Measurements from ENCODE around the gene NLRP5.
"Not testable (repeated sequence)": the region's sequence is repeated elsewhere in the genome, so short reads cannot be mapped to it uniquely, and the experiment has no call there.

Gene NLRP5

GRCh38 chr19:55986487-55986886 is at the start of gene NLRP5:
TSS of gene NLRP5 (plus strand) at chr19:55986775.
- Histone ChIP-seq H3K79me2 (ENCODE audit: insufficient read depth, low read depth) (no peaks in the 10 kb centered on the region), H3K27ac (no peak within 1 kb of the TSS), H3K4me2 (no peak within 1 kb of the TSS), H4K20me1 (ENCODE audit: insufficient read depth) (no peaks in the 10 kb centered on the region), H3K4me1 (ENCODE audit: low read depth, poor library complexity, severe bottlenecking) (no peaks in the 10 kb centered on the region), H3K36me3 (ENCODE audit: insufficient read depth) (no peaks in the 10 kb centered on the region), H3K27me3 (ENCODE audit: insufficient read depth, low read depth) (no peaks in the 10 kb centered on the region), H3K9ac (no peak within 1 kb of the TSS), H3K4me3 (IDR thresholded peaks at IDR 0.05; ENCODE audit: insufficient read depth, low read depth, low read length) (no peak within 1 kb of the TSS), H2AFZ (ENCODE audit: low read depth) (no peak within 1 kb of the TSS)
- TF ChIP-seq CTCF (conservative IDR thresholded peaks at IDR 0.05; ENCODE audit: low read depth, low read length) = no peak

GRCh38 chr19:55939206-55939605 is 47.4 kb upstream of the NLRP5 start:
- Histone ChIP-seq H3K4me2 (no peak overlapping the region), H3K27me3 (ENCODE audit: insufficient read depth, low read depth) (no peaks in the 10 kb centered on the region), H3K27ac (no peak overlapping the region), H2AFZ (ENCODE audit: low read depth) (no peak overlapping the region), H4K20me1 (ENCODE audit: insufficient read depth) (no peaks in the 10 kb centered on the region), H3K9ac (no peak overlapping the region), H3K79me2 (ENCODE audit: insufficient read depth, low read depth) (no peaks in the 10 kb centered on the region), H3K36me3 (ENCODE audit: insufficient read depth) (no peaks in the 10 kb centered on the region), H3K4me3 (IDR thresholded peaks at IDR 0.05; ENCODE audit: insufficient read depth, low read depth, low read length) (no peak overlapping the region), H3K4me1 (ENCODE audit: low read depth, poor library complexity, severe bottlenecking) (no peaks in the 10 kb centered on the region)
- TF ChIP-seq CTCF (conservative IDR thresholded peaks at IDR 0.05; ENCODE audit: low read depth, low read length) = no peak

- Histone ChIP-seq H3K27me3 (ENCODE audit: insufficient read depth, low read depth) (no peaks in the 10 kb centered on the region), H3K4me1 (ENCODE audit: low read depth, poor library complexity, severe bottlenecking) (no peaks in the 10 kb centered on the region), H3K36me3 (ENCODE audit: insufficient read depth) (no peaks in the 10 kb centered on the region), H2AFZ (ENCODE audit: low read depth) (no peak overlapping the region), H3K79me2 (ENCODE audit: insufficient read depth, low read depth) (no peaks in the 10 kb centered on the region), H3K4me3 (IDR thresholded peaks at IDR 0.05; ENCODE audit: insufficient read depth, low read depth, low read length) (no peak overlapping the region), H3K4me2 (no peak overlapping the region), H4K20me1 (ENCODE audit: insufficient read depth) (no peaks in the 10 kb centered on the region), H3K9ac (no peak overlapping the region), H3K27ac (no peak overlapping the region)
- TF ChIP-seq CTCF (conservative IDR thresholded peaks at IDR 0.05; ENCODE audit: low read depth, low read length) = no peak
These were observed 46.3 kb upstream of the NLRP5 start for GRCh38 chr19:55940306-55940705.

- H3K79me2 ChIP-seq (ENCODE audit: insufficient read depth, low read depth) = no peaks in the 10 kb centered on the region
- no peak within 1 kb of the TSS for H3K27ac ChIP-seq
- no peaks in the 10 kb centered on the region for H3K27me3 ChIP-seq (ENCODE audit: insufficient read depth, low read depth)
- no peak within 1 kb of the TSS for H3K4me3 ChIP-seq (IDR thresholded peaks at IDR 0.05; ENCODE audit: insufficient read depth, low read depth, low read length)
- no peaks in the 10 kb centered on the region for H3K36me3 ChIP-seq (ENCODE audit: insufficient read depth)
- H2AFZ ChIP-seq (ENCODE audit: low read depth) = no peak within 1 kb of the TSS
- H3K4me2 ChIP-seq = no peak within 1 kb of the TSS
- H3K4me1 ChIP-seq (ENCODE audit: low read depth, poor library complexity, severe bottlenecking) = no peaks in the 10 kb centered on the region
- H4K20me1 ChIP-seq (ENCODE audit: insufficient read depth) = no peaks in the 10 kb centered on the region
- no peak for TF ChIP-seq CTCF (conservative IDR thresholded peaks at IDR 0.05; ENCODE audit: low read depth, low read length)
- H3K9ac ChIP-seq = no peak within 1 kb of the TSS
These were observed 39.0 kb upstream of the NLRP5 start, which contains the start of gene NLRP8 for GRCh38 chr19:55947532-55947931. TSS of gene NLRP8 (plus strand) at chr19:55947832.

GRCh38 chr19:55950566-55950965 is 36.0 kb upstream of the NLRP5 start:
- H3K27ac ChIP-seq; H3K27me3 ChIP-seq (ENCODE audit: insufficient read depth, low read depth); H2AFZ ChIP-seq (ENCODE audit: low read depth); H4K20me1 ChIP-seq (ENCODE audit: insufficient read depth); H3K4me1 ChIP-seq (ENCODE audit: low read depth, poor library complexity, severe bottlenecking); H3K79me2 ChIP-seq (ENCODE audit: insufficient read depth, low read depth); H3K9ac ChIP-seq; H3K4me2 ChIP-seq; H3K36me3 ChIP-seq (ENCODE audit: insufficient read depth); H3K4me3 ChIP-seq (IDR thresholded peaks at IDR 0.05; ENCODE audit: insufficient read depth, low read depth, low read length): not testable (repeated sequence)
